Astrocyte of the cerebellum (primary cell): Measurements from ENCODE around the gene FAM180A.

Experiments used
- DNase-seq: peaks from one replicate; pipeline ENCODE4 v3.0.0-alpha.2; 2011; ENCODE audit warnings: low read depth
- H3K4me3 ChIP-seq: 2 replicates; pipeline ENCODE4 v1.5.1; 2011; ENCODE audit warnings: mild to moderate bottlenecking, low read depth, low read length, moderate library complexity
- CTCF ChIP-seq: IDR thresholded peaks from 2 replicates; pipeline ENCODE4 v1.5.1; 2012; ENCODE audit warnings: low read length, low read depth, moderate library complexity, mild to moderate bottlenecking; ENCODE audit errors: missing control alignments
- in situ Hi-C: cut with HindIII; loops from 2 replicates; pipeline ENCODE4 v1.10.0; 2017; ENCODE audit warnings: low sequenced_read_pairs

The FAM180A gene

GRCh38 chr7:135768467-135768866, 19.9 kb upstream of the FAM180A start:
- in situ Hi-C loops, result no loop called here
- no peak overlapping the region for H3K4me3 ChIP-seq
- TF ChIP-seq CTCF, result no peak
- DNase-seq, result no peak

- DNase-seq, result no peak
- no peak for TF ChIP-seq CTCF
- no peak overlapping the region for H3K4me3 ChIP-seq
- in situ Hi-C loops, result no loop called here
Observed at GRCh38 chr7:135768064-135768463, 19.5 kb upstream of the FAM180A start.

- no peak for TF ChIP-seq CTCF
- no peak overlapping the region for H3K4me3 ChIP-seq
- peak; percentile 55 for DNase-seq
- in situ Hi-C loops, result no loop called here
Observed at GRCh38 chr7:135763261-135763660, 14.6 kb upstream of the FAM180A start.

- no peak for DNase-seq
- in situ Hi-C loops, result no loop called here
- no peak for TF ChIP-seq CTCF
- H3K4me3 ChIP-seq, result no peak overlapping the region
Observed at GRCh38 chr7:135761751-135762488, 13.3 kb upstream of the FAM180A start.

- DNase-seq, result no peak
- in situ Hi-C loops, result no loop called here
- no peak overlapping the region for H3K4me3 ChIP-seq
- TF ChIP-seq CTCF, result no peak
Observed at GRCh38 chr7:135759532-135759931, 10.9 kb upstream of the FAM180A start.

GRCh38 chr7:135758531-135758932, 9.9 kb upstream of the FAM180A start:
- no peak for DNase-seq
- H3K4me3 ChIP-seq, result no peak overlapping the region
- TF ChIP-seq CTCF, result no peak
- in situ Hi-C loops, result no loop called here
